HepG2 (cell line): ENCODE data around the gene ATP4B.

Experiments
- FOXK1 ChIP-seq: sonication (generic); formaldehyde crosslinking; IDR thresholded peaks from 2 replicates; pipeline ENCODE4 v1.4.0; 2020; ENCODE audit warnings: low read depth, missing genetic modification reagents, borderline replicate concordance
- FOXK2 ChIP-seq: fragments of 450-650 bp; IDR thresholded peaks from 2 replicates; pipeline ENCODE4 v1.6.1; 2016
- FOXP1 ChIP-seq, 2 experiments: fragments of 450-650 bp in 1 of 2; IDR thresholded peaks; 2 replicates each; pipeline ENCODE4 v1.6.1; 2017 to 2018; ENCODE audit warnings: antibody characterized with exemption in 1 of 2
- GABPB1 ChIP-seq: IDR thresholded peaks from 2 replicates; pipeline ENCODE4 v1.6.1; 2016; ENCODE audit warnings: mild to moderate bottlenecking, missing genetic modification reagents, moderate library complexity, missing compliant biosample characterization
- KAT2B ChIP-seq: fragments of 150-350 bp; IDR thresholded peaks from 2 replicates; pipeline ENCODE4 v1.6.1; 2014; ENCODE audit warnings: low read depth, low read length, borderline replicate concordance
- MIER2 ChIP-seq: IDR thresholded peaks from 2 replicates; pipeline ENCODE4 v1.6.1; 2016; ENCODE audit warnings: missing biosample characterization, missing genetic modification reagents
- NFE2L1 ChIP-seq: sonication (generic); formaldehyde crosslinking; IDR thresholded peaks from 2 replicates; pipeline ENCODE4 v1.4.0; 2020; ENCODE audit warnings: missing genetic modification reagents, mild to moderate bottlenecking, borderline replicate concordance
- POLR2AphosphoS5 ChIP-seq: IDR thresholded peaks from 2 replicates; pipeline ENCODE4 v1.6.1; 2012; ENCODE audit warnings: low read depth, low read length
- SOX5 ChIP-seq: IDR thresholded peaks from 2 replicates; pipeline ENCODE4 v1.6.1; 2016; ENCODE audit warnings: borderline replicate concordance
- TBP ChIP-seq: sonication (generic); formaldehyde crosslinking; IDR thresholded peaks from 2 replicates; pipeline ENCODE4 v1.5.0; 2020; ENCODE audit warnings: missing genetic modification reagents
- ZFX ChIP-seq: sonication (generic); formaldehyde crosslinking; IDR thresholded peaks from 2 replicates; pipeline ENCODE4 v1.4.0; 2020; ENCODE audit warnings: mild to moderate bottlenecking, low read depth, missing genetic modification reagents, moderate library complexity
- TF ChIP-seq, protein P1 (sequence below): sonication (generic); formaldehyde crosslinking; conservative IDR thresholded peaks from 2 replicates; pipeline ENCODE4 v1.4.0; 2020; ENCODE audit warnings: missing genetic modification reagents
- TF ChIP-seq, protein P2 (sequence below): IDR thresholded peaks from 2 replicates; pipeline ENCODE4 v1.6.1; 2012; ENCODE audit warnings: inconsistent platforms
- TF ChIP-seq, protein P3 (sequence below): sonication (generic); formaldehyde crosslinking; IDR thresholded peaks from 2 replicates; pipeline ENCODE4 v1.5.0; 2020; ENCODE audit warnings: mild to moderate bottlenecking, missing genetic modification reagents, moderate library complexity

DNA sequence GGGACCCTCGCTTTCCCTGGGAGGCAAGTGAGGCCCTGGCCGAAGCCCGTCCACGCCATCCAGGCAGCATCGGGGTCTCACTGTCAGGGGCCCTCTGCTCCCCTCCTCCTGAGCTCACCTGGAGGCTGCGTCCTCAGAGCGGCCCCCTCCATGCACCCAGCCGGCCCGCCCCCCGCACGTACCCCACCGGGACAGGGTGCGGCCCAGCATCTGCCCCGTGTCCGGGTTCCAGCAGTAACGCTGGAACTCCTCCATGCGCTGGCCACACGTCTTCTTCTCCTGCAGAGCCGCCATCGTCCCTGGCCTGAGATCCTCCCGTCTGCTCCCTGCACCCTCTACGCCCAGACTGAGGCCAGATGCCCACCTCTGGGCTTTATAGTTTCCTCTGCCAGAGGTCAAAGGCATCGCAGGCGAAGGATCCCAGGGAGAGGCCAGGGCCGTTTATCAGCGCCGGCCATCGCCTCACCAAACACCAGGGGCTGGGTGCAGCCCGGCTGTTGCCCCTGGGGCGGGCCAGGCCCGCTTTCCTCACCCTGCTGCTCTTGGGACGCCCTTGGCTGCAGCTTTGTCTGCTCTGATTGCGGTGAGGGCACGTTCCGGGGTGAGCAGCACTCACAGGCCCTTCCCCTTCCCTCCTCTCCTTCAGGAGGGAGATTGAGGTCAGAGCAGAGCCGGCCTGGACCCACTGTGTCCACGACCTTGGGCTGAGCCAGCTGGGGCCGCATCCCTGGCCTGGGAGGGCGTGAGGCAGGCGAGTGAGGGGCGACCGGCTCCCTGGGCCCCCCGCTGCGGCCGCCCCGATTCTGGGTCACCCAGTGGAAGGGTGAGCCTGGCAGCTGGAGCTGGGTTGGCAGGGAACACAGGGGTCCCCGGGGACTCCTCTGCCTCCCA is at the start of gene ATP4B:
- no peak for TF ChIP-seq SOX5 (CRISPR knock-in tag)
- no peak for TF ChIP-seq POLR2AphosphoS5
- TF ChIP-seq FOXK2 = no peak
- no peak for TF ChIP-seq FOXK1 (CRISPR knock-in tag)
- TF ChIP-seq, protein P1, sequence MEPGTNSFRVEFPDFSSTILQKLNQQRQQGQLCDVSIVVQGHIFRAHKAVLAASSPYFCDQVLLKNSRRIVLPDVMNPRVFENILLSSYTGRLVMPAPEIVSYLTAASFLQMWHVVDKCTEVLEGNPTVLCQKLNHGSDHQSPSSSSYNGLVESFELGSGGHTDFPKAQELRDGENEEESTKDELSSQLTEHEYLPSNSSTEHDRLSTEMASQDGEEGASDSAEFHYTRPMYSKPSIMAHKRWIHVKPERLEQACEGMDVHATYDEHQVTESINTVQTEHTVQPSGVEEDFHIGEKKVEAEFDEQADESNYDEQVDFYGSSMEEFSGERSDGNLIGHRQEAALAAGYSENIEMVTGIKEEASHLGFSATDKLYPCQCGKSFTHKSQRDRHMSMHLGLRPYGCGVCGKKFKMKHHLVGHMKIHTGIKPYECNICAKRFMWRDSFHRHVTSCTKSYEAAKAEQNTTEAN (CRISPR knock-in tag) = no peak
- no peak; the same call in 1 of the 2 replicates for TF ChIP-seq GABPB1 (CRISPR knock-in tag)
- TF ChIP-seq, protein P2, sequence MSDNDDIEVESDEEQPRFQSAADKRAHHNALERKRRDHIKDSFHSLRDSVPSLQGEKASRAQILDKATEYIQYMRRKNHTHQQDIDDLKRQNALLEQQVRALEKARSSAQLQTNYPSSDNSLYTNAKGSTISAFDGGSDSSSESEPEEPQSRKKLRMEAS = no peak
- TF ChIP-seq TBP = no peak
- TF ChIP-seq NFE2L1 (CRISPR knock-in tag) = no peak
- TF ChIP-seq FOXP1 (IDR thresholded peaks at IDR 0.05) = no peak
- TF ChIP-seq FOXP1 (CRISPR knock-in tag; IDR thresholded peaks at IDR 0.05) = no peak
- no peak for TF ChIP-seq KAT2B
- TF ChIP-seq MIER2 (CRISPR knock-in tag) = no peak
- TF ChIP-seq, protein P3, sequence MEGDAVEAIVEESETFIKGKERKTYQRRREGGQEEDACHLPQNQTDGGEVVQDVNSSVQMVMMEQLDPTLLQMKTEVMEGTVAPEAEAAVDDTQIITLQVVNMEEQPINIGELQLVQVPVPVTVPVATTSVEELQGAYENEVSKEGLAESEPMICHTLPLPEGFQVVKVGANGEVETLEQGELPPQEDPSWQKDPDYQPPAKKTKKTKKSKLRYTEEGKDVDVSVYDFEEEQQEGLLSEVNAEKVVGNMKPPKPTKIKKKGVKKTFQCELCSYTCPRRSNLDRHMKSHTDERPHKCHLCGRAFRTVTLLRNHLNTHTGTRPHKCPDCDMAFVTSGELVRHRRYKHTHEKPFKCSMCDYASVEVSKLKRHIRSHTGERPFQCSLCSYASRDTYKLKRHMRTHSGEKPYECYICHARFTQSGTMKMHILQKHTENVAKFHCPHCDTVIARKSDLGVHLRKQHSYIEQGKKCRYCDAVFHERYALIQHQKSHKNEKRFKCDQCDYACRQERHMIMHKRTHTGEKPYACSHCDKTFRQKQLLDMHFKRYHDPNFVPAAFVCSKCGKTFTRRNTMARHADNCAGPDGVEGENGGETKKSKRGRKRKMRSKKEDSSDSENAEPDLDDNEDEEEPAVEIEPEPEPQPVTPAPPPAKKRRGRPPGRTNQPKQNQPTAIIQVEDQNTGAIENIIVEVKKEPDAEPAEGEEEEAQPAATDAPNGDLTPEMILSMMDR (CRISPR knock-in tag) = no peak
- no peak for TF ChIP-seq ZFX (CRISPR knock-in tag)
